ENCODE data around the gene NEURL1B.

- no peak for TF ChIP-seq CTCF (IDR thresholded peaks at IDR 0.05; ENCODE audit: insufficient read depth, low read length)
- TF ChIP-seq POLR2AphosphoS5 (IDR thresholded peaks at IDR 0.05; ENCODE audit: low read depth) = no peak
Observed at GRCh38 chr5:172733974-172734346, 92.9 kb downstream of the NEURL1B start.

Measured in HL-60 (cell line).